AG04450 (cell line): ENCODE data around the gene HDAC7. TPM values are rescaled to one million over a fixed set of nuclear protein-coding genes. Genes with fewer than 3 reads are reported as not detected.
A peak's percentile ranks its signal among the peaks of the same experiment; 100 is the strongest.

Source experiments
- CTCF ChIA-PET: fragments of 300-600, 350-600 bp; formaldehyde crosslinking; extraction: SDS; loops from one replicate; lab custom pipeline; 2022; ENCODE audit warnings: antibody characterized with exemption, inconsistent platforms; lab: Charles Lee
- POLR2A ChIA-PET: fragments of 350-600 bp; formaldehyde crosslinking; extraction: SDS; loops from one replicate; lab custom pipeline; 2021; ENCODE audit warnings: antibody characterized with exemption, inconsistent platforms; lab: Yijun Ruan, JAX
- DNase-seq: peaks from one replicate; pipeline ENCODE4 v3.0.0-alpha.2; 2011; ENCODE audit warnings: low read depth, low spot score
- H3K27ac ChIP-seq: one replicate; pipeline ENCODE4 v1.5.1; 2012; ENCODE audit warnings: low read depth, low read length, control low read depth
- H3K27me3 ChIP-seq: one replicate; pipeline ENCODE4 v1.6.0; 2012; ENCODE audit warnings: low read length; ENCODE audit not compliant: control insufficient read depth, insufficient read depth
- H3K4me3 ChIP-seq: 2 replicates; pipeline ENCODE4 v1.5.1; 2011; ENCODE audit warnings: mild to moderate bottlenecking, low read depth, low read length, control low read depth
- H3K9me3 ChIP-seq: 2 replicates; pipeline ENCODE4 v1.5.1; 2012; ENCODE audit warnings: low read length; ENCODE audit not compliant: control insufficient read depth, insufficient read depth
- CTCF ChIP-seq: IDR thresholded peaks from 2 replicates; pipeline ENCODE4 v1.5.1; 2011; ENCODE audit warnings: low read depth, low read length, control low read depth, inconsistent platforms
- polyA plus RNA-seq: library from polyadenylated mRNA; depleted of rRNA; stranded (reverse); fragments of >200 nt; gene quantifications from 2 replicates; pipeline ENCODE4 v1.2.3, GENCODE V29; 2011

HDAC7 gene
- polyA plus RNA-seq, 1 experiment: 17.1 TPM

DNA sequence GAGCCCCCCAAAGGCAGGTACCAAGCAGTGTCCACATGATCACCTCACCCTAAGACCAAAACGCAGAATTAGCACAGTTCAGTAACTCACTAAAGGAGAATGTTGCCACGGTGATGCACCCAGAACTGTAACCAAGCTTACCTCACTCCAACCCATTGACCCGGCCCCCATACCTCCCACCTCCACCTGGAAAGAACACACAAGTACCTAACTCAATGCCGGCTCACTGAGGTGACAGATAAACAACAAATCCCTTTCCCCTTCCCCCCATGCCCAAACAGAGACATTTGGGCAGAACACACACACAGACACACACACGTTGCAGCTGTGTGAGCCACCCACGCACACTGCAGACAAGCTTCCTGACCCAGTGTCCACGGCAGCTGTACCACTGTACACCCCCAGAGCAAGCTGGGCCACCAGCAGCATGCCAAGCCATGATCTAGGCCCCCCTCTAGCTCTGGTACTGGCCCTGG, 62.3 kb downstream of the HDAC7 start:
- no peak for DNase-seq
- TF ChIP-seq CTCF: no peak
- Histone ChIP-seq H3K9me3 (no peaks in the 10 kb centered on the region; the same call in 1 of the 2 replicates), H3K27ac (no peak overlapping the region), H3K4me3 (0 out of 2 replicates have a peak overlapping the region, but pooled peaks have one; percentile 4), H3K27me3 (no peaks in the 10 kb centered on the region)
- CTCF ChIA-PET: interaction anchor here (1.2 to 13.2 kb wide), 6 partner anchors 10 to 81 kb away, joined by 3 to 116 read pairs (median 11); partner anchors contain the start of gene SLC48A1
- POLR2A ChIA-PET: interaction anchor here (0.7 kb wide), 1 partner anchor 1200 kb away, joined by 3 read pairs; the partner anchor contains the start of gene ARF3

DNA sequence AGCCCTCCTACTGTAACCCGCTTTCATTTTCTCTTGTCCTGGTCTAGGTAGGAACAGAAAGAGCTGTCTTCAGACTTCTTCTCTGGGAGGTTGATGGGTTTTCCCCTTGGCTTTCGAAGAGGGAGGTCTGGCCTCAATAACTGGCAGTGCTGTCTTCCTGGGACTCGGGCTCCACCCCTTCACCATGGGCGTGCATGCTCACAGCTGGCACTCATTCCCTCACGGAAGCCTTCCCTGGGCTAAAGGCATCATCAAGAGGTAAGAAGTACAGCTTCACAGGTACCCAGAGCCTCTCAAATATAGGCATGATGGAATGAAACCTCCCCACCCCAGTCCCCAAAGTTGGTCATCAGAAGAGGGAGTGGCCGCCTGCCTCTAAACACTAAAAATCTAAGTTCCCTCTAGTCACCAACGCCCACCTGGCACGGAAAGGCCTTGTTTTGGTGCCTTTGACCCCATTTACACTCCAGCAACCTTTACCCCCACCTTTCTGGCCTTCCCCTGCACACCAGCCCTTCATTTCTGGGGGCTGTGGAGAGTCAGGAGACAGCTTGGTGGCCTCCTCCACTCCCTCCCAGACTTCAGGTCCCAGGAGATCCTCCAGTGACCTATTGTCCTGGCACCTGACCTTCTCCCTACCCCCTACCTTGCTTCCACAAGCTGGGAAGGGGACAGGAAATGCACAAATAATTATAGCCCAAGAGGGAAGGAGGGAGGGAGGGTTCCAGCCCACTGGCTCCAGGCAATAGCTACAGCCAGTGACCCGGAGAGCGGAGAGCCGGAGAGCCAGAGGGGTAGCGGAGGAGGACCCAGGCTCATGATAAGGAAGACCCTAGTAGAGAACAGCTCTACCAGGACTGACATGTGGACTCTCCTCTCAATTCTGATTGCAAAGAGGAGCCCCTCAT, 63.8 kb downstream of the HDAC7 start:
- ChIA-PET POLR2A (no interaction called here), CTCF (interaction anchor here (1.4 to 13.2 kb wide), 3 partner anchors 13 to 17 kb away, joined by 3 to 116 read pairs (median 6); partner anchors contain the start of gene SLC48A1)
- no peak overlapping the region for H3K27ac ChIP-seq
- TF ChIP-seq CTCF: no peak
- no peak for DNase-seq
- no peak overlapping the region for H3K4me3 ChIP-seq
- no peaks in the 10 kb centered on the region for H3K27me3 ChIP-seq
- no peaks in the 10 kb centered on the region; the same call in 1 of the 2 replicates for H3K9me3 ChIP-seq

- H3K4me3 ChIP-seq: no peak overlapping the region
- ChIA-PET CTCF (interaction anchor here (1.4 to 13.2 kb wide), 2 partner anchors 12 to 15 kb away, joined by 3 to 116 read pairs; no protein-coding TSS in a partner anchor), POLR2A (no interaction called here)
- H3K9me3 ChIP-seq: no peaks in the 10 kb centered on the region; the same call in 1 of the 2 replicates
- H3K27me3 ChIP-seq: no peaks in the 10 kb centered on the region
- TF ChIP-seq CTCF: no peak
- no peak overlapping the region for H3K27ac ChIP-seq
- DNase-seq: no peak
Measured at GRCh38 chr12:47754881-47755280, 64.8 kb downstream of the HDAC7 start.

- no peaks in the 10 kb centered on the region for H3K27me3 ChIP-seq
- CTCF ChIA-PET: interaction anchor here (0.5 to 13.2 kb wide), 2 partner anchors 11 to 966 kb away, joined by 4 to 116 read pairs; no protein-coding TSS in a partner anchor
- no peak overlapping the region for H3K4me3 ChIP-seq
- no peak for DNase-seq
- TF ChIP-seq CTCF: no peak
- POLR2A ChIA-PET: no interaction called here
- H3K27ac ChIP-seq: no peak overlapping the region
- no peaks in the 10 kb centered on the region; the same call in 1 of the 2 replicates for H3K9me3 ChIP-seq
Measured at GRCh38 chr12:47754126-47754525, 65.6 kb downstream of the HDAC7 start.
